HG02588 (cell line): ENCODE data around the gene ALG1L2.
"Not testable (repeated sequence)": the region's sequence is repeated elsewhere in the genome, so short reads cannot be mapped to it uniquely, and the experiment has no call there.

ENCODE experiments used
- ATAC-seq: cut with Tn5 transposase; IDR thresholded peaks from one replicate; pipeline ENCODE4 v1.9.1; 2021; ENCODE audit warnings: mild to moderate bottlenecking, moderate library complexity; ENCODE audit not compliant: unreplicated experiment

The ALG1L2 gene

GRCh38 chr3:130081351-130081881, at the start of gene ALG1L2:
TSS of gene ALG1L2 (plus strand) at chr3:130081831. CDS start at chr3:130082017, 186 bp downstream.
- ATAC-seq, result no peak

- not testable (repeated sequence) for ATAC-seq
These were observed 44.4 kb upstream of the ALG1L2 start for GRCh38 chr3:130037126-130037815.

GRCh38 chr3:130042736-130043135, 38.9 kb upstream of the ALG1L2 start:
- ATAC-seq, result not testable (repeated sequence)

- not testable (repeated sequence) for ATAC-seq
These were observed 38.0 kb upstream of the ALG1L2 start for GRCh38 chr3:130043658-130044057.

GRCh38 chr3:130044370-130044769, 37.3 kb upstream of the ALG1L2 start:
- ATAC-seq, result no peak

GRCh38 chr3:130048726-130049125, 32.9 kb upstream of the ALG1L2 start:
- no peak for ATAC-seq

GRCh38 chr3:130052366-130052765, 29.3 kb upstream of the ALG1L2 start:
- not testable (repeated sequence) for ATAC-seq

GRCh38 chr3:130052965-130053364, 28.7 kb upstream of the ALG1L2 start:
- not testable (repeated sequence) for ATAC-seq

- not testable (repeated sequence) for ATAC-seq
These were observed 23.9 kb upstream of the ALG1L2 start for GRCh38 chr3:130057536-130058266.

- not testable (repeated sequence) for ATAC-seq
These were observed 23.4 kb upstream of the ALG1L2 start for GRCh38 chr3:130058267-130058657.

GRCh38 chr3:130058716-130059115, 22.9 kb upstream of the ALG1L2 start:
- not testable (repeated sequence) for ATAC-seq

- ATAC-seq, result not testable (repeated sequence)
These were observed 22.5 kb upstream of the ALG1L2 start for GRCh38 chr3:130059162-130059561.

- ATAC-seq, result no peak
These were observed 8.0 kb upstream of the ALG1L2 start for GRCh38 chr3:130073582-130073981.

- no peak for ATAC-seq
These were observed 4.0 kb upstream of the ALG1L2 start for GRCh38 chr3:130077636-130078035.

- ATAC-seq, result not testable (repeated sequence)
These were observed 1.9 kb downstream of the ALG1L2 start for GRCh38 chr3:130083363-130084090.

- ATAC-seq, result no peak
These were observed 2.9 kb downstream of the ALG1L2 start for GRCh38 chr3:130084436-130084980.

GRCh38 chr3:130085881-130086280, 4.2 kb downstream of the ALG1L2 start:
- ATAC-seq, result no peak

- ATAC-seq, result not testable (repeated sequence)
These were observed 5.0 kb downstream of the ALG1L2 start for GRCh38 chr3:130086628-130087027.

GRCh38 chr3:130088061-130088460, 6.4 kb downstream of the ALG1L2 start:
- no peak for ATAC-seq

- not testable (repeated sequence) for ATAC-seq
These were observed 9.1 kb downstream of the ALG1L2 start for GRCh38 chr3:130090681-130091080.

- no peak for ATAC-seq
These were observed 10.3 kb downstream of the ALG1L2 start for GRCh38 chr3:130091958-130092357.
